Prostate gland (tissue), 2 donors: ENCODE measurements around the gene ACP6.

Source experiments
- POLR2A ChIP-seq: fragments of 450-650 bp; IDR thresholded peaks from one replicate; pipeline ENCODE4 v1.6.1; 2016; ENCODE audit warnings: antibody characterized with exemption, mild to moderate bottlenecking
- POLR2AphosphoS5 ChIP-seq: sonication (generic); formaldehyde crosslinking; IDR thresholded peaks from one replicate; pipeline ENCODE4 v1.6.1; 2017; ENCODE audit warnings: antibody characterized with exemption
- TF ChIP-seq, protein P1 (sequence below), 4 experiments: fragments of 200-600 bp in 2 of 4; fragments of 450-650 bp in 2 of 4; sonication (generic) in 2 of 4; IDR thresholded peaks; 1 replicate in 3 of 4; 2 replicates in 1 of 4; pipeline ENCODE4 v1.5.1; 2016 to 2019; ENCODE audit warnings: antibody characterized with exemption in 4 of 4, mild to moderate bottlenecking in 2 of 4, moderate library complexity in 2 of 4

DNA sequence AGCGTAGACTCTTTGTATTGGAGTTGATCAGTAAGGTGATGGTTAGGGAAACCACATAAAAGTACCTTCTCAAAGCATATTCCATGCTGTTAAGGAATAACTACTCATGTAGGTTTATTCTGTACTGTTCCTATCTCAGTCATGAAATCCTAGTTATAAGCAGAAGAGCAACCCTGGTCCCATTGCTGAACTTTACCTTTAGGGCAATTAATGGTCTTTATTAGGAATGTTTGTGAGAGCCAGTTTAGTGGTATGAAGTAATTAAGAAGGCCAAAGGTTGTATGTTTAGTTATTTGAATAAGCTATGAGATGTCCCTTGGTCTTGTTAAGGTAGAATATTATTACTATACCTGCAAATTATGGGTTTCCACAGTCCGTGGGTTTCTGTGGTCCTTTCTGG, 44.0 kb downstream of the ACP6 start:
- TF ChIP-seq, protein P1, sequence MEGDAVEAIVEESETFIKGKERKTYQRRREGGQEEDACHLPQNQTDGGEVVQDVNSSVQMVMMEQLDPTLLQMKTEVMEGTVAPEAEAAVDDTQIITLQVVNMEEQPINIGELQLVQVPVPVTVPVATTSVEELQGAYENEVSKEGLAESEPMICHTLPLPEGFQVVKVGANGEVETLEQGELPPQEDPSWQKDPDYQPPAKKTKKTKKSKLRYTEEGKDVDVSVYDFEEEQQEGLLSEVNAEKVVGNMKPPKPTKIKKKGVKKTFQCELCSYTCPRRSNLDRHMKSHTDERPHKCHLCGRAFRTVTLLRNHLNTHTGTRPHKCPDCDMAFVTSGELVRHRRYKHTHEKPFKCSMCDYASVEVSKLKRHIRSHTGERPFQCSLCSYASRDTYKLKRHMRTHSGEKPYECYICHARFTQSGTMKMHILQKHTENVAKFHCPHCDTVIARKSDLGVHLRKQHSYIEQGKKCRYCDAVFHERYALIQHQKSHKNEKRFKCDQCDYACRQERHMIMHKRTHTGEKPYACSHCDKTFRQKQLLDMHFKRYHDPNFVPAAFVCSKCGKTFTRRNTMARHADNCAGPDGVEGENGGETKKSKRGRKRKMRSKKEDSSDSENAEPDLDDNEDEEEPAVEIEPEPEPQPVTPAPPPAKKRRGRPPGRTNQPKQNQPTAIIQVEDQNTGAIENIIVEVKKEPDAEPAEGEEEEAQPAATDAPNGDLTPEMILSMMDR (IDR thresholded peaks at IDR 0.05): no peak
- TF ChIP-seq POLR2A (no peak), POLR2AphosphoS5 (no peak)
